ENCODE data around the gene OCA2.

- TF ChIP-seq POLR2A (IDR thresholded peaks at IDR 0.05), result no peak
- TF ChIP-seq CTCF (IDR thresholded peaks at IDR 0.05 in 8 of 11, conservative IDR thresholded peaks at IDR 0.05 in 3 of 11), result no peak
These were observed 166.5 kb downstream of the OCA2 start for GRCh38 chr15:27932600-27932999.
